HG03442 (cell line): Measurements from ENCODE around the gene SIN3A.
A peak's percentile ranks its signal among the peaks of the same experiment; 100 is the strongest.
"Not testable (repeated sequence)": the region's sequence is repeated elsewhere in the genome, so short reads cannot be mapped to it uniquely, and the experiment has no call there.

Experiments used
- ATAC-seq: cut with Tn5 transposase; IDR thresholded peaks from one replicate; pipeline ENCODE4 v1.9.1; 2021; ENCODE audit warnings: mild to moderate bottlenecking, moderate library complexity; ENCODE audit not compliant: unreplicated experiment

Gene SIN3A

DNA sequence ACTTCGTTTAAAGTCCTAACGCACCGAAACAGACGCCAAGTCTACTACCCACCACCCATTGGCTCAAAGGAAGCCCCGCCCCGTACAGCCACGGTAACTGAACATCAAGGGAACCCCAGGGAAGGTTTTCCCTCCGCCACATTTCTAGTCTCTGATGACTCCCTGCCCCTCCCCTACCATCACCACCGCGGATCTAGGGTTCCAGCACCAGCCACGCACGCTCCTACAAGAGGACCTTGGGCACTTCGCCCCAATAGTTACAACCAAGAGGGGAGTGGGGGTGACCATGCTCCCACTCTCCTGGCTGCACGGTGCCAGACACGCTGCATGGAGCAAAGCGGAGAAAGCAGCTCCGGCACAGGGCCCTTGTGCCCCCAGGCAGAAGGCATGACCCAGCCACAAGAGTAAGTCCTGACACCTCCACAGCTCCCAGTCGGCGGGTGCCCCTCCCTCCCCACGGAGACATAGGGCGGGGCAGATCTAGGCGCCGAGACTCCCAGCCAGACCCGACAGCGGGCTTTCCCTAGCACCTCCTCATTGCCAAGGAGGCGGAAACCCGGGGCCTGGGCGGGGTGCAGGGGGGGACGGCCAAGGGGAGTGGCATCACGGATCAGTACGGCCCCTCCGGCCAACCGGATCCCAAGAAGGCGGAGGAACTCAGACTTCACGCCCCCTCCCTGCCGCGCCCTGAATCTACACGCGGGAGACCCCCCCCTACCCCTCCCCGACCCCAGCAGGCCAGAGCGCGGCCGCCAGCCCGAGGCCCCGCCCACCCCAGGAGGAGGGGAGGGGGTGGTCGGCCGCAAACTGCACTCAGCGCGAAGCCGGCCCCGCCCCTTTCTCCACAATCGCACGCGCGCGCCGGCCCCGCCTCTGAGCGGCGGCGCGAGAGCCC lies 936 bp downstream of the SIN3A start:
- ATAC-seq, result peak; percentile 24

- ATAC-seq, result no peak
Observed at GRCh38 chr15:75449585-75450306, 1.7 kb downstream of the SIN3A start.

GRCh38 chr15:75448171-75448570 lies 3.3 kb downstream of the SIN3A start:
- ATAC-seq, result not testable (repeated sequence)

DNA sequence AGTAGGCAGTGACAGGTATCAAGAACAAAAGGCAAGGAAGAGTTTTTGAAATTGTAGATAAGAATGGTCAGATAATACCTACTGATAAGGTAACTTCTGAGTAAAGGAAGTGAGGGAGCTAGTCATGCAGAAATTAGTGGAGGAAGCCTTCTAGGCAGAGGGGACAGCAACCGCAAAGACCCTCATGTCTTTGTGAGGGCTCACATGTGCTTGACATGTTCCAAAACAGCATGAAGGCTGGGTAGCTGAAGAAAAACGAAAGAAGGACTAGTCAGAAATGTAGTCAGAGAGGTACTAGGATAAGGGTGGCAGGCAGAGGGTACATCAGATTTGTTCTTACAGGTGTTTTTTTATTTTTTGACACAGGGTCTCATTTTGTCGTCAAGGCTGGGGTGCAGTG lies 5.3 kb downstream of the SIN3A start:
- no peak for ATAC-seq

- ATAC-seq, result not testable (repeated sequence)
Observed at GRCh38 chr15:75445324-75445723, 6.2 kb downstream of the SIN3A start.

DNA sequence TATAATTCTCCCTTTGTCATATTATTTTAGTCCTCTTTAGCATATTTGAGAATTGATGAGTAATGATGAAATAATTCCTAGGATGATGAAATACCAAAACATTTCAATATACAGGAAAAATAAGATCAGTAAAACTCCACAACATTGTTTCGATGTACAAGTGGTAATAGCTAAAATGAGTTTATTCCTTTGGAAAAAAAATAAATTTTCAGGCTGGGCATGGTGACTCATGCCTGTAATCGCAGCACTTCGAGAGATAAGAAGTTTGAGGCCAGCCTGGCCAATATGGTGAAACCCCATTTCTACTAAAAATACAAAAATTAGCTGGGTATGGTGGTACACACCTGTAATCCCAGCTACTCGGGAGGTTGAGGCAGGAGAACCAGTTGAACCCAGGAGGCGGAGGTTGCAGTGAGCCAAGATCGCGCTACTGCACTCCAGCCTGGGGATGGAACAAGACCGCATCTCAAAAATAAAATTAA lies 7.5 kb downstream of the SIN3A start:
- ATAC-seq, result not testable (repeated sequence)

DNA sequence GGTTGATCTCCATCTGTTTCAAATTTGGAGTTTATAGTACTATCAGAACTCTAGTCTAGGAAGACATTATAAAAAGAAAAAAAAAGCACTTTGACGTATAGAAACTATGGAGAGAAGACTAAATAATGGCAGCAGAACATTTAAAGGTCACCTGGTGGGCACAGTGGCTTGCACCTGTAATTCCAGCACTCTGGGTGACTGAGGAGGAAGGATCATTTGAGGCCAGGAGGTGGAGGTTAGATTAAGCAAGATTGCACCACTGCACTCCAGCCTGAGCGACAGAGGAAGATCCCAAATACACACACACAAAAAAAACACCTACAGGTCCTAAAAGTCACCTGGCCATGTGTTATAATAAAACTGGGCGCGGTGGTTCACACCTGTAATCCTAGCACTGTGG lies 13.8 kb downstream of the SIN3A start:
- ATAC-seq, result no peak

DNA sequence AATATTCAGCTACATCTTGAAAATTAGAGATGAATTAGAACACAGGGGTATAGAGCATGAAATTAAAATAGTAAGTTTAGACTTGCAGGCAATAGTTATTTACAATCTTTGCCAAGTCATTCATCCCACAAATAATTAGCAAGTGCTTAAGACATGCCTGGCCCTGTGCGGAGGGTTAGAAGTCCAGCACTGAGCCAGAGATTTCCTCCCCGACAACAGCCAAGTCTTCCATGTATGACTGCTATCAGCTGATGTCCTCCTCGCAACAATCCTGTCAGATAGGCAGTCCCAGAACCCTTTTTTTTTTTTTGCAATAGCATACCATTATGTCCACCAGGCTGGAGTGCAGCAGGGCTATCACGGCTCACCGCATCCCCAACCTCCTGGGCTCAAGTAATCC lies 14.6 kb downstream of the SIN3A start:
- no peak for ATAC-seq

DNA sequence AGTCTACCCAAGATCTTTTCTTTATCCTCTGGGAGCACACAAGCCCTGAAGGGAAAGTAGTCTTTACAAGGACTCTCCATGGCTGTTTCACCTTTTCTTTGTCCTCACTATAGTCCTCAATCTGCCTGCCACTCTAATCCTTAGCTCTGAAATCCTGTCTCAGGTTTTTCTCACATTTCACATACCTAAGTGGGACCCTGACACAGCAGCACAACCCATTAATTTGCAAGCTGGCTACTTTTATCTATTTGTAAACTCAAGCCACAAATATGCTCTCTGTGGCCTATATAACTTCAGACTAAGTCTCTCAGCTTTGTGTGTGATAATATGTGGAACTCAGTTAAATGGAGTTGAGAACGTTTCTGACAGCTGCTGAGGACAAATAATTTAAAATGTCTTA lies 19.8 kb downstream of the SIN3A start:
- no peak for ATAC-seq

DNA sequence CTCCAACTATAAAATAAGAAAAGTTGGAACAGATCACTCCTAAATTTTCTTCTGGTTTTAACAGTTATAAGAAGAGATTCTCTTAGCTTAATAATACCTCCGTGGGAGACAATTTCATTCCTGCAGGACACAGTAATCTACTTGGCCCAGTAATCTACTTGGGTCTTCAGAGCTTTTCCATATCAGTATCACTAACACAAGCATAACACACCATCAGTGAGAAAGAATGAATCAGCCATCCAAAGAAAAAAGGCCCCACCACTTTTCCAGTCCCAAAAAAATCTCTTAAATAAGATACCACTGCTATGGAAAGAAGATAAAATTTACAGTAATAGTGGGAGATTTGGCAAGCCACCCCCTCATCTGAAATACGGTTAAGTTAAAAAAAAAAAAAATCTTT lies 20.2 kb downstream of the SIN3A start:
- no peak for ATAC-seq

DNA sequence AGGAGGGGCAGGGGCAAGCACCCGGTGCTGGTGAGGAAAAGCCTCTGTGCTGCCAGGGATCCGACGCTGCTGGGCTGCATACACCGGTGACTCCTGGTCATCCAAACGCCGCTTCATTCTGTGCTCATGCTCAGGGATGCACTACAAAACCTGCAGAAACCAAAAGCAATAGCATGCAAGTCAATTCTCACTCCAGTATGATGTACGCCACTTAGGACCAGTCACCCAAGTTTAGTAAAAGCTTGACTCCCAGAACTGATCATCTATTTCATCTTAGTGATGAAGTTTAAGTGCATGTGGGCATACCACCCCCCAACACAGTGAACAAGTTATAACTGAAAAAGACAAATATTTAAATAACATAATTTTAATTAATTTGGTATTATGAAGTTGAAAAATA lies 21.2 kb downstream of the SIN3A start:
- no peak for ATAC-seq

GRCh38 chr15:75428152-75428551 lies 23.3 kb downstream of the SIN3A start:
- ATAC-seq, result no peak

DNA sequence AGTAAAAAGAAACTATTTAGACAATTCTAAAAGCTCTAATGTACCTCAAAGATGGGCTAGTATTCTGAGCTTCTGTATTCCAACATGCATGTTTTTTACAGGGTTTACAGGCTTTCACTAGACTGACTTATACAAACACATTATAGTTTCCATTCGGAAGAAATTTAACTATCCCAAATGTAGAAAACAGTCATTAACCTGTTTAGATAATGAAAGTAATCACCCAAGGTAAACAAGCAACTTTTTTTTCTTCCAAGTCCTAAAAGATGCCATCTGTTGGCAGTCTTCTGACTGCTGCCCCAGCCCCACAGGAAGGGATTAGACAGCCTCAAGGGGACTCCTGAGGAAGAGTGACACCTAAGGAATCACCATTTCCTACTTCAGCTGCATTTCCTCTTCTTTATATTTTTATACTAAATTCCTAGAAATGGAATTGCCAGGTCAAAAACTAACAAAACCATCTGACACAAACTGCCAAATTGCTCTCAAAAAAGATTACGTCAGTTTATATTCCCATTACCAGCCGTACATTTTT lies 25.5 kb downstream of the SIN3A start:
- no peak for ATAC-seq

GRCh38 chr15:75422554-75422953 lies 28.9 kb downstream of the SIN3A start:
- no peak for ATAC-seq

- ATAC-seq, result no peak
Observed at GRCh38 chr15:75420698-75421097, 30.8 kb downstream of the SIN3A start.

DNA sequence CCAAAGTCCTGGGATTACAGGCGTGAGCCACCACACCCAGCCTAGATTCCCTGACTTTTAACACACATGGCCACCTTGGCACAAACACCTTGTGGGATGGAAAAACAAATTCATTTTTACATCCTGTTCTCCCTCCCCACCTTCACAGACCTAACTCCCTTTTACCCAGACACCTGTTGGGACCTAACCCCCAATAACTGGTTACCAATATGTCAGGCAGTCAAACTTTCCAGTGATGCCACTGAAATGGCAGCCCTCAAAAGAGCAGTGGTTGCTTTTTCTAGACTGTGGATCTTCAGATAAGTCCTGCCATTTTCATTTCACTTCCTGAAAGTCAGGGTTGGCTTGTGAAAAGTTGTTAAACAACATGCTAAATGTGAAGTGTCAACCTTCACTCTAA lies 34.9 kb downstream of the SIN3A start:
- ATAC-seq, result no peak

- ATAC-seq, result no peak
Observed at GRCh38 chr15:75410196-75410595, 41.3 kb downstream of the SIN3A start.

DNA sequence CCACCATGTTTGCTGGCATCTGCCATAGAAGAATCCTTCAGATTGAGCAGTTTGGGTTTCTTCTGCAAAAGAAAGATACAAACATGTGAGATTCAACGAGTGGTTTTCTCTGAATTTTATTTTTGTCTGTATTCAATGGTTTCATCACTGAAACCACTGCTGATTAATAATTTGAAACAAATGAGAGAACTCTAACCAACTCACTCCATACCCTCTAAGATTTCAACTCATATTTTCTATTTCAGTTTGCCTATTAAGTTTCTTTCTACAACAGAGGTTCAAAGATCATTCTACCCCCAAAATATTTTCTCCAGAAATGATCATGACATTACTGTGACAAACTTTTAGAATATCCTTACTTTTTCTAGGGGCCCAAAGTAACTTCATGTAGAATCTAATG lies 44.4 kb downstream of the SIN3A start:
- ATAC-seq, result no peak

- no peak for ATAC-seq
Observed at GRCh38 chr15:75403892-75404291, 47.6 kb downstream of the SIN3A start.

- no peak for ATAC-seq
Observed at GRCh38 chr15:75397494-75397893, 54.0 kb downstream of the SIN3A start.

DNA sequence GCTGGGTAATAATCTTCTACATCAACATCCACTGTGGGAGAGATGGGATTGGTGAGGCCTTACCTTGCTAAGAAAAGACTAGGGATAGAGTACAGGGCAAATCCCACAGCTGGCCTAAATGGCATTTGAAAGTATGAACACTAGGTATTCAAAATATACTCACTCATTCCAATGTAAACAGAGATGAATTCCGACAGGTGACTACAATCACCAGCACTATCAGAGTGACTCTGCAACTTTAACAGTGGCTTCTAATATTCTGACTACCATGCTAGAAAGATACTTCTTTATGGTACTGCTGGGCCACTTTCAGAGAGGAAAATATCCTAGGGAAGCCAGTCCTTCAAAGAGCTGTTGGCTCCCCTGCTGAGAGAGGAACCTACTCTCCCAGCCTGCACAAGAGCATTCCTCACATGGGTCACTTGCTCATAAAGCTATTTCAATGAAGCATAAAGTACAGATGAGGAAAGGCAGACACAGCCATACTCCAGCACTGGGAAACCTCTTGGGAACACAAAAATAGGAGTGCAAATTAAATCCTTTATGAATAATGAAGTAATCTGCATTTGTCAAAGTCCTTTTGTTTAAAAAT lies 61.6 kb downstream of the SIN3A start:
- no peak for ATAC-seq
